Neutrophil (primary cell): ENCODE measurements around the gene FOXK1.

ENCODE experiments used
- H3K27ac ChIP-seq: fragments of 200-600 bp; sonication (generic); 2 replicates; pipeline ENCODE4 v1.5.1; 2016; ENCODE audit warnings: mild to moderate bottlenecking, moderate library complexity
- H3K27me3 ChIP-seq: fragments of 200-600 bp; sonication (generic); 2 replicates; pipeline ENCODE4 v1.6.0; 2016; ENCODE audit warnings: mild to moderate bottlenecking
- H3K36me3 ChIP-seq: fragments of 200-600 bp; sonication (generic); 2 replicates; pipeline ENCODE4 v1.5.1; 2017
- H3K4me1 ChIP-seq, 2 experiments: fragments of 200-600 bp in 1 of 2; sonication (generic) in 1 of 2; 1 replicate in 1 of 2; 2 replicates in 1 of 2; pipeline versions ENCODE4 v1.5.1 to v1.6.1; 2013 to 2016; ENCODE audit warnings: low read depth in 1 of 2, low read length in 1 of 2, mild to moderate bottlenecking in 1 of 2, moderate library complexity in 1 of 2; ENCODE audit not compliant: control insufficient read depth in 1 of 2, insufficient read depth in 1 of 2
- H3K4me3 ChIP-seq, 2 experiments: fragments of 200-600 bp in 1 of 2; sonication (generic) in 1 of 2; 1 replicate in 1 of 2; 2 replicates in 1 of 2; pipeline ENCODE4 v1.5.1; 2013 to 2016; ENCODE audit warnings: low read depth in 1 of 2, low read length in 1 of 2, mild to moderate bottlenecking in 1 of 2, moderate library complexity in 1 of 2
- H3K9me3 ChIP-seq: fragments of 200-600 bp; sonication (generic); 2 replicates; pipeline ENCODE4 v1.5.1; 2016
- CTCF ChIP-seq: fragments of 200-600 bp; sonication (generic); IDR thresholded peaks from 2 replicates; pipeline ENCODE4 v1.5.1; 2016; ENCODE audit warnings: antibody characterized with exemption

The FOXK1 gene

DNA sequence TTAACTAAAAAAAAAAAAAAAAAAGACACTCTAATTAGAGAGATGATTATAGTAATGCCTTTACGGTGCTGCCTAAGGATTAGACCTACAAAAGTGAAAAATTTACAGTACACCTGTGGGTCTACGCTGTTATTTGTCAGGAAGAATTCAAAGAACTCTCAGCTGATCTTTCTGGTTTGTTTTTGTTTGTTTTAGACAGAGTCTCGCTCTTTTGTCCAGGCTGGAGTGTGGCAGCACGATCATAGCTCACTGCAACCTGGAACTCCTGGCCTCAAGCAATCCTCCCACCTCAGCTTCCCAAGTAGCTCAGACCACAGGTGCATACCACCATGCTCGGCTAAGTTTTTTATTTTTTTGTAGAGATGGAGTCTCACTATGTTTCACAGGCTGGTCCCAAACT lies 28.3 kb upstream of the FOXK1 start:
- no peak for TF ChIP-seq CTCF
- no peaks in the 10 kb centered on the region for H3K36me3 ChIP-seq
- H3K4me3 ChIP-seq: no peak overlapping the region
- H3K27me3 ChIP-seq: no peaks in the 10 kb centered on the region
- no peaks in the 10 kb centered on the region for H3K4me1 ChIP-seq
- no peak overlapping the region for H3K27ac ChIP-seq
- H3K9me3 ChIP-seq: no peaks in the 10 kb centered on the region

DNA sequence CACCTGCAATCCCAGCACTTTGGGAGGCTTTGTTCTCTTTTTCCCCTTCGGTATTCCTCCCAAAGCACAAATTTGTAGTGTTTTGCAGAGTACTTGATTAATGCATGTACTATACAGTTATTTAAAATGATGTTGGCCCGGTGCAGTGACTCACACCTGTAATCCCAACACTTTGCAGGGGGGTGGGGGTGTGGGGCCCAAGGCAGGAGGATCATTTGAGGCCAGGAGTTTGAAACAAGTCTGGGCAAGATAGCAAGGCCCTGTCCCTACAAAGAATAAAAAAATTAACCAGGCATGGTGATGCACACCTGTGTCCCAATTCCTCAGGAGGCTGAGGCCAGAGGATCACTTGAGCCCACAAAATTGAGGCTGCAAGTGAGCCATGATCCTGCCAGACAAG lies 26.8 kb upstream of the FOXK1 start:
- no peaks in the 10 kb centered on the region for H3K4me1 ChIP-seq
- TF ChIP-seq CTCF: no peak
- H3K27ac ChIP-seq: no peak overlapping the region
- no peaks in the 10 kb centered on the region for H3K36me3 ChIP-seq
- H3K27me3 ChIP-seq: no peaks in the 10 kb centered on the region
- no peaks in the 10 kb centered on the region for H3K9me3 ChIP-seq
- H3K4me3 ChIP-seq: no peak overlapping the region

DNA sequence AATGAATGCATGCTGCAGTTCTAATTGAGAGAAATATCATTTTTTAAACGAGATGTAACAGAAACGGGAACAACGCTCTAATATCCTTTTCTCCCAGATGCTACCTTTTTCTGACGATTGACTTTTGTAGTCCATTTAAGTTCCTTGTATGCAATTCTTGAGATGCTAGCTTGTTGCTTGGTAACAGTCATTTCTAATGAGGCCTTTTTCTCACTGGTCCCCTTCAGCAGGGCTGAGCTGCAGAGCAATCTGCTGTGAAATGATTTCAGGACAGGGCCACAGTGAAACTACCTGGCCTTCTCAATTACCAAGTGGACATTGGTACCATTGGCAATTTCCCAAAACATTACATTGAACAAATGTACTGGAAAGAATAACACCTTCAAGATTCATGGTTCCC lies 26.2 kb upstream of the FOXK1 start:
- H3K27ac ChIP-seq: no peak overlapping the region
- no peak overlapping the region for H3K4me3 ChIP-seq
- H3K4me1 ChIP-seq: no peaks in the 10 kb centered on the region
- H3K9me3 ChIP-seq: no peaks in the 10 kb centered on the region
- no peaks in the 10 kb centered on the region for H3K36me3 ChIP-seq
- no peak for TF ChIP-seq CTCF
- H3K27me3 ChIP-seq: no peaks in the 10 kb centered on the region

DNA sequence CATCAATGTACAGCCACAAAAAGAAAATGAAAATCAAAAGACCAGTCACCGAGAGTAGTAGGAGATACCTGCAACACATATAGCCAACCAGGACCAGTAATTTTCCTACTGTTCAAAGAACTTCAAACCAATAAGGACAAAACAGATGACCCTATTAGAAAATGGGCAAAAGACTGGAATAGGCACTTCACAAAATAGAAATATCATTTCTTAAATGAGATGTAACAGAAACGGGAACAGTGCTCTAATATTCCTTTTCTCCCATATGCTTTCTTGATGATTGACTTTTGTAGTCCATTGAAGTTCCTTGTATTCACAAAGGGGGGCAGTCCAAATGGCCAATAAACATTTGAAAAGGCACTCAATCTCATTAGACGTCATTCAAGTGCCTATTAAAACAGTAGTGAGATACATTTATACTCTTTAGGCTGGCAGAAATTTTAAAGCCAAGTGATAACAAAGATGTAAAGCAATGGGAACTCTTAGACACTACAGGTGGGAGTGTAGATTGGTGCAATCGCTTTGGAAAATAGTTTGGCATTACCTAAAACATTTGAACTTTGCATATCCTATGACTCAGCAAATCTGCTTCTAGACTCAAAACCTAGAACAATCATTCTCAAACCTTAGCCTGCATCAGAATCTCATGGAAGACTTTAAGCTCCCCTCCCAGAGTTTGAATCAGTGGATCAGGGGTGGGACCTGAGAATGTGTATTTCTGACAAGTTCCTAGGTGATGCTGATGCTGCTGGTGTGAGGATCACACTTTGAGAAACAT lies 24.3 kb upstream of the FOXK1 start:
- no peaks in the 10 kb centered on the region for H3K4me1 ChIP-seq
- H3K9me3 ChIP-seq: no peaks in the 10 kb centered on the region
- no peak for TF ChIP-seq CTCF
- no peaks in the 10 kb centered on the region for H3K36me3 ChIP-seq
- no peak overlapping the region for H3K4me3 ChIP-seq
- H3K27ac ChIP-seq: no peak overlapping the region
- H3K27me3 ChIP-seq: no peaks in the 10 kb centered on the region

DNA sequence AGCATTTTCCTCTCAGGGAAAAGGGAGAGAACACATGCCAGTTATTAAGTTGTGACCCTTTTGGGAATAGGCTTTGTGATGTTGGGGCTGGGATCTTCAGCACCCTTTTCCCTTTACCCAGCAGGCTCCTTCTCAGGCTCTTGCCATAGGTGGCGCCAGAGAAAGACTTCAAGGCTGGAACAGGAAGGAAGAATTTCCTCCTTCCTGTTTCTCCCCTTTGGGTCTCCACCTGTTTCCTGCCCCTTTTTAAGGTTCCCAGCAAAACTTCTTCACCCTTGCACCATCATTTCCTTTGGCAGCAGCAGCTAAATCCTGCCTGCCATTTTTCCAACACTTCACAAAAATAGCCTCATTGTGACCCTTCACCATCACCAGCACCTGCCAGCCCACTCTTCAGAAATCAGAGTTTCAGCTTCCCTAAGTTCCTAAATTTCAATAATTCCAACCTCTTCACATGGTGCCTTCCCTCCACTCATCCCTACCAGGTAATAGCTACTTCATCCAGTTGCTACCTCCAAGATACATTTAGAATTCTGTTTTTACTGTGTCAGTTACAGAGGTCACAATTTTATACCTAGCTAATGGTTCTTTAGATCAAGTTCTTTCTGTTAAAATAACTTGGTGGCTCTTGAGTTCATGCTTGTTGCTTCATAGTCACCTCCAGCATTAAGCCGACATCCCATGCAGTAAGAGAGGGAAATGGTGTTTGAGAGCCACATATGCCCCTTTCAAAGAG lies 22.4 kb upstream of the FOXK1 start:
- Histone ChIP-seq H3K27ac (no peak overlapping the region), H3K4me3 (no peak overlapping the region), H3K27me3 (no peaks in the 10 kb centered on the region), H3K36me3 (no peaks in the 10 kb centered on the region), H3K4me1 (no peaks in the 10 kb centered on the region), H3K9me3 (no peaks in the 10 kb centered on the region)
- no peak for TF ChIP-seq CTCF
